ENCODE data around the gene SEMA4F.

- no peak for TF ChIP-seq CTCF (IDR thresholded peaks at IDR 0.05; ENCODE audit: insufficient read depth, low read depth, low read length)
- no peak for TF ChIP-seq EZH2 (IDR thresholded peaks at IDR 0.05; ENCODE audit: insufficient read depth, low read length)
These were observed 39.2 kb downstream of the SEMA4F start for GRCh38 chr2:74693213-74693612.

Data from astrocyte (in vitro differentiated cells and primary cell).